ENCODE measurements around the gene RTN4R. TPM values are rescaled to one million over a fixed set of nuclear protein-coding genes. Genes with fewer than 3 reads are reported as not detected.
A peak's percentile ranks its signal among the peaks of the same experiment; 100 is the strongest.

Gene RTN4R
- total RNA-seq, 1 experiment from 2014 or later = 19.0 TPM

DNA sequence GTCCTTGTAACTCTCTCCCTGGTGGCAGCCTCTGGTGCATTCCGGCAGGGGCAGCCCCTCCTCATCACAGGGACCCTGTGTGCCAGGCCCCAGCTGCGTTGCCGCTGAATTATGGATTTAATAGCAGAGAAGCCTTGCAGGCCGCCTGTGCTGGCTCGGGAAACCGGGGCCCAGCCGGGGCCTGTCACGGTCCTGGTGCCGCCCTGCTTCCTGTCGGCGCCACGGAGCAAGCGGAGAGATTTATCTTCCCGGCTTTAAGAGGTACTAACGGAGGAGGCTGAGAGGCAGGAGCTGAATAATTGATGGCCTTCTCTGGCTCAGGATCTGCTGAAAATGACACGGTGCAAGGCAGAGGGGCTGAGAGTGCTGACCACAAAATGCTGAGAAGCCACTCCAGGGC is 63.3 kb downstream of the RTN4R start:
- Histone ChIP-seq H3K27ac (ENCODE audit: low read depth, low read length) (peak overlapping the region; percentile 83), H3K4me1 (ENCODE audit: control insufficient read depth in 1 of 2, insufficient read depth in 2 of 2, low read length in 2 of 2) (peaks cover 35 to 62% of the 10 kb centered on the region in 2 experiments), H3K9me2 (ENCODE audit: insufficient read depth) (no peaks in the 10 kb centered on the region), H2AFZ (ENCODE audit: low read depth, low read length, poor library complexity, severe bottlenecking) (no peak overlapping the region), H3K36me3 (ENCODE audit: control insufficient read depth in 1 of 2, insufficient read depth in 2 of 2, low read length in 2 of 2) (no peaks in the 10 kb centered on the region), H3K4me3 (replicated peaks in 1 of 2; ENCODE audit: low read depth in 1 of 2, low read length in 2 of 2) (no peak overlapping the region), H3K9ac (ENCODE audit: low read length) (no peak overlapping the region), H3K79me2 (ENCODE audit: insufficient read depth, low read length) (peaks cover 25% of the 10 kb centered on the region), H3K9me3 (ENCODE audit: control insufficient read depth in 1 of 2, insufficient read depth in 1 of 2, low read depth in 1 of 2, low read length in 2 of 2) (no peaks in the 10 kb centered on the region), H3K4me2 (ENCODE audit: low read length) (peak overlapping the region; percentile 90), H4K20me1 (ENCODE audit: insufficient read depth) (no peaks in the 10 kb centered on the region), H3K27me3 (ENCODE audit: insufficient read depth, low read length) (no peaks in the 10 kb centered on the region)
- TF ChIP-seq SIN3A (IDR thresholded peaks at IDR 0.05; ENCODE audit: low read depth) (no peak), EZH2 (IDR thresholded peaks at IDR 0.05) (no peak), CEBPB (IDR thresholded peaks at IDR 0.05; ENCODE audit: low read depth) (no peak), POLR2A (IDR thresholded peaks at IDR 0.05; ENCODE audit: borderline replicate concordance, extremely low read depth, insufficient read depth, insufficient read length) (no peak), YY1 (IDR thresholded peaks at IDR 0.05; ENCODE audit: extremely low read depth, insufficient replicate concordance, low read depth, low read length) (no peak), SRF (IDR thresholded peaks at IDR 0.05; ENCODE audit: low read depth) (no peak), FOSL1 (IDR thresholded peaks at IDR 0.05; ENCODE audit: low read depth) (no peak), ELF1 (IDR thresholded peaks at IDR 0.05; ENCODE audit: borderline replicate concordance, low read depth) (no peak), EZH2phosphoT487 (IDR thresholded peaks at IDR 0.05; ENCODE audit: borderline replicate concordance) (no peak)
- TF ChIP-seq, protein P1, sequence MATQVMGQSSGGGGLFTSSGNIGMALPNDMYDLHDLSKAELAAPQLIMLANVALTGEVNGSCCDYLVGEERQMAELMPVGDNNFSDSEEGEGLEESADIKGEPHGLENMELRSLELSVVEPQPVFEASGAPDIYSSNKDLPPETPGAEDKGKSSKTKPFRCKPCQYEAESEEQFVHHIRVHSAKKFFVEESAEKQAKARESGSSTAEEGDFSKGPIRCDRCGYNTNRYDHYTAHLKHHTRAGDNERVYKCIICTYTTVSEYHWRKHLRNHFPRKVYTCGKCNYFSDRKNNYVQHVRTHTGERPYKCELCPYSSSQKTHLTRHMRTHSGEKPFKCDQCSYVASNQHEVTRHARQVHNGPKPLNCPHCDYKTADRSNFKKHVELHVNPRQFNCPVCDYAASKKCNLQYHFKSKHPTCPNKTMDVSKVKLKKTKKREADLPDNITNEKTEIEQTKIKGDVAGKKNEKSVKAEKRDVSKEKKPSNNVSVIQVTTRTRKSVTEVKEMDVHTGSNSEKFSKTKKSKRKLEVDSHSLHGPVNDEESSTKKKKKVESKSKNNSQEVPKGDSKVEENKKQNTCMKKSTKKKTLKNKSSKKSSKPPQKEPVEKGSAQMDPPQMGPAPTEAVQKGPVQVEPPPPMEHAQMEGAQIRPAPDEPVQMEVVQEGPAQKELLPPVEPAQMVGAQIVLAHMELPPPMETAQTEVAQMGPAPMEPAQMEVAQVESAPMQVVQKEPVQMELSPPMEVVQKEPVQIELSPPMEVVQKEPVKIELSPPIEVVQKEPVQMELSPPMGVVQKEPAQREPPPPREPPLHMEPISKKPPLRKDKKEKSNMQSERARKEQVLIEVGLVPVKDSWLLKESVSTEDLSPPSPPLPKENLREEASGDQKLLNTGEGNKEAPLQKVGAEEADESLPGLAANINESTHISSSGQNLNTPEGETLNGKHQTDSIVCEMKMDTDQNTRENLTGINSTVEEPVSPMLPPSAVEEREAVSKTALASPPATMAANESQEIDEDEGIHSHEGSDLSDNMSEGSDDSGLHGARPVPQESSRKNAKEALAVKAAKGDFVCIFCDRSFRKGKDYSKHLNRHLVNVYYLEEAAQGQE (IDR thresholded peaks at IDR 0.05; ENCODE audit: low read depth) = no peak
- TF ChIP-seq, protein P2, sequence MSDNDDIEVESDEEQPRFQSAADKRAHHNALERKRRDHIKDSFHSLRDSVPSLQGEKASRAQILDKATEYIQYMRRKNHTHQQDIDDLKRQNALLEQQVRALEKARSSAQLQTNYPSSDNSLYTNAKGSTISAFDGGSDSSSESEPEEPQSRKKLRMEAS (IDR thresholded peaks at IDR 0.05) = no peak
- TF ChIP-seq, protein P3, sequence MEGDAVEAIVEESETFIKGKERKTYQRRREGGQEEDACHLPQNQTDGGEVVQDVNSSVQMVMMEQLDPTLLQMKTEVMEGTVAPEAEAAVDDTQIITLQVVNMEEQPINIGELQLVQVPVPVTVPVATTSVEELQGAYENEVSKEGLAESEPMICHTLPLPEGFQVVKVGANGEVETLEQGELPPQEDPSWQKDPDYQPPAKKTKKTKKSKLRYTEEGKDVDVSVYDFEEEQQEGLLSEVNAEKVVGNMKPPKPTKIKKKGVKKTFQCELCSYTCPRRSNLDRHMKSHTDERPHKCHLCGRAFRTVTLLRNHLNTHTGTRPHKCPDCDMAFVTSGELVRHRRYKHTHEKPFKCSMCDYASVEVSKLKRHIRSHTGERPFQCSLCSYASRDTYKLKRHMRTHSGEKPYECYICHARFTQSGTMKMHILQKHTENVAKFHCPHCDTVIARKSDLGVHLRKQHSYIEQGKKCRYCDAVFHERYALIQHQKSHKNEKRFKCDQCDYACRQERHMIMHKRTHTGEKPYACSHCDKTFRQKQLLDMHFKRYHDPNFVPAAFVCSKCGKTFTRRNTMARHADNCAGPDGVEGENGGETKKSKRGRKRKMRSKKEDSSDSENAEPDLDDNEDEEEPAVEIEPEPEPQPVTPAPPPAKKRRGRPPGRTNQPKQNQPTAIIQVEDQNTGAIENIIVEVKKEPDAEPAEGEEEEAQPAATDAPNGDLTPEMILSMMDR (IDR thresholded peaks at IDR 0.05 in 2 of 3, conservative IDR thresholded peaks at IDR 0.05 in 1 of 3; ENCODE audit: borderline replicate concordance in 1 of 3, insufficient read depth in 1 of 3, low read depth in 2 of 3, low read length in 2 of 3) = no peak
- POLR2A ChIA-PET = no interaction called here
- DNase-seq (ENCODE audit: low read depth, low spot score) (no peak), ATAC-seq (no peak)
- CTCF ChIA-PET = interaction anchor here (1.5 kb wide), 1 partner anchor 19 kb away, joined by 3 read pairs; no protein-coding TSS in a partner anchor
- no TSS peak for BruUV-seq (replicated peaks)
- intact Hi-C loops (cut with micrococcal nuclease) = no loop called here
- RAD21 ChIA-PET (ENCODE audit: low non-redundant PET in 1 of 2, low total read pairs in 2 of 2, uncharacterized antibody in 2 of 2, unreplicated experiment in 2 of 2) = no interaction called here

Measured in HCT116 (cell line).